HEK293 (cell line): ENCODE measurements around the gene NEU4.

Experiments used
- CTCF ChIA-PET: fragments of 350-600 bp; formaldehyde crosslinking; extraction: SDS; loops from one replicate; lab custom pipeline; 2021; ENCODE audit warnings: antibody characterized with exemption; lab: Yijun Ruan, JAX
- POLR2A ChIA-PET: fragments of 300-600 bp; formaldehyde crosslinking; extraction: SDS; loops from one replicate; lab custom pipeline; 2020; ENCODE audit warnings: antibody characterized with exemption, inconsistent platforms; lab: Yijun Ruan, JAX
- H3K27ac ChIP-seq: fragments of 200-500 bp; sonication (Bioruptor generic); 2 replicates; pipeline ENCODE4 v1.5.1; 2014; ENCODE audit warnings: low read depth, low read length, control low read depth, inconsistent platforms; ENCODE audit errors: extremely low read depth
- H3K36me3 ChIP-seq, 2 experiments: fragments of 200-500 bp in 1 of 2; sonication (Bioruptor generic) in 1 of 2; 1 replicate in 1 of 2; 2 replicates in 1 of 2; pipeline ENCODE4 v1.5.1; 2014 to 2017; ENCODE audit warnings: inconsistent platforms in 2 of 2, low read length in 2 of 2; ENCODE audit not compliant: control insufficient read depth in 2 of 2, insufficient read depth in 1 of 2
- H3K4me1 ChIP-seq: fragments of 200-500 bp; sonication (Bioruptor generic); 2 replicates; pipeline ENCODE4 v1.5.1; 2014; ENCODE audit warnings: mild to moderate bottlenecking, low read length, inconsistent platforms; ENCODE audit not compliant: control insufficient read depth, insufficient read depth
- H3K4me3 ChIP-seq: 2 replicates; pipeline ENCODE4 v1.5.1; 2011; ENCODE audit warnings: low read depth, mild to moderate bottlenecking, control low read depth, low read length, moderate library complexity
- H3K9me3 ChIP-seq: fragments of 200-500 bp; sonication (Bioruptor generic); 2 replicates; pipeline ENCODE4 v1.5.1; 2014; ENCODE audit warnings: low read depth, low read length, inconsistent platforms; ENCODE audit not compliant: control insufficient read depth, insufficient read depth
- CTCF ChIP-seq: fragments of 450-650 bp; formaldehyde crosslinking; IDR thresholded peaks from 2 replicates; pipeline ENCODE4 v1.5.1; 2016; ENCODE audit warnings: missing biosample characterization, missing genetic modification characterization
- KLF7 ChIP-seq: fragments of 450-650 bp; formaldehyde crosslinking; IDR thresholded peaks from 2 replicates; pipeline ENCODE4 v1.5.1; 2016; ENCODE audit warnings: missing biosample characterization, missing genetic modification characterization, borderline replicate concordance
- PRDM6 ChIP-seq: fragments of 450-650 bp; formaldehyde crosslinking; IDR thresholded peaks from 2 replicates; pipeline ENCODE4 v1.5.1; 2017; ENCODE audit warnings: missing biosample characterization, missing genetic modification characterization
- SCRT2 ChIP-seq: fragments of 450-650 bp; formaldehyde crosslinking; IDR thresholded peaks from 2 replicates; pipeline ENCODE4 v1.5.1; 2016; ENCODE audit warnings: missing biosample characterization, missing genetic modification characterization
- ZBTB49 ChIP-seq: fragments of 450-650 bp; formaldehyde crosslinking; IDR thresholded peaks from 2 replicates; pipeline ENCODE4 v1.5.1; 2016; ENCODE audit warnings: missing biosample characterization, missing genetic modification characterization, low read depth
- ZFP69B ChIP-seq: fragments of 450-650 bp; formaldehyde crosslinking; IDR thresholded peaks from 2 replicates; pipeline ENCODE4 v1.5.1; 2016; ENCODE audit warnings: missing biosample characterization, missing genetic modification characterization
- ZNF223 ChIP-seq: fragments of 450-650 bp; formaldehyde crosslinking; IDR thresholded peaks from 2 replicates; pipeline ENCODE4 v1.5.1; 2016; ENCODE audit warnings: missing biosample characterization, missing genetic modification characterization
- ZNF280C ChIP-seq: fragments of 450-650 bp; formaldehyde crosslinking; IDR thresholded peaks from 2 replicates; pipeline ENCODE4 v1.5.1; 2016; ENCODE audit warnings: missing biosample characterization, missing genetic modification characterization
- ZNF341 ChIP-seq: fragments of 450-650 bp; formaldehyde crosslinking; IDR thresholded peaks from 2 replicates; pipeline ENCODE4; 2016; ENCODE audit warnings: low read depth, missing biosample characterization, missing genetic modification characterization
- ZNF366 ChIP-seq: fragments of 450-650 bp; formaldehyde crosslinking; conservative IDR thresholded peaks from 2 replicates; pipeline ENCODE4 v1.5.1; 2016; ENCODE audit warnings: missing biosample characterization, missing genetic modification characterization
- ZNF521 ChIP-seq: fragments of 450-650 bp; formaldehyde crosslinking; IDR thresholded peaks from 2 replicates; pipeline ENCODE4 v1.5.1; 2017; ENCODE audit warnings: missing biosample characterization, mild to moderate bottlenecking, missing genetic modification characterization
- ZNF558 ChIP-seq: fragments of 450-650 bp; formaldehyde crosslinking; IDR thresholded peaks from 2 replicates; pipeline ENCODE4 v1.5.1; 2016; ENCODE audit warnings: missing biosample characterization, missing genetic modification characterization
- ZNF623 ChIP-seq: fragments of 450-650 bp; formaldehyde crosslinking; IDR thresholded peaks from 2 replicates; pipeline ENCODE4 v1.5.1; 2016; ENCODE audit warnings: missing biosample characterization, missing genetic modification characterization
- ZNF670 ChIP-seq: fragments of 450-650 bp; formaldehyde crosslinking; IDR thresholded peaks from 2 replicates; pipeline ENCODE4 v1.5.1; 2016; ENCODE audit warnings: missing biosample characterization, missing genetic modification characterization, low read depth
- ZNF830 ChIP-seq: fragments of 450-650 bp; IDR thresholded peaks from 2 replicates; pipeline ENCODE4 v1.5.0; 2018; ENCODE audit warnings: missing biosample characterization, missing genetic modification characterization, low read depth, mild to moderate bottlenecking, moderate library complexity
- ZSCAN30 ChIP-seq: fragments of 450-650 bp; IDR thresholded peaks from 2 replicates; pipeline ENCODE4 v1.5.1; 2018; ENCODE audit warnings: missing biosample characterization, mild to moderate bottlenecking, missing genetic modification characterization, moderate library complexity
- TF ChIP-seq, protein P1 (sequence below): fragments of 450-650 bp; formaldehyde crosslinking; IDR thresholded peaks from 2 replicates; pipeline ENCODE4 v1.5.1; 2017; ENCODE audit warnings: missing biosample characterization, mild to moderate bottlenecking, missing genetic modification characterization, moderate library complexity

Gene NEU4

DNA sequence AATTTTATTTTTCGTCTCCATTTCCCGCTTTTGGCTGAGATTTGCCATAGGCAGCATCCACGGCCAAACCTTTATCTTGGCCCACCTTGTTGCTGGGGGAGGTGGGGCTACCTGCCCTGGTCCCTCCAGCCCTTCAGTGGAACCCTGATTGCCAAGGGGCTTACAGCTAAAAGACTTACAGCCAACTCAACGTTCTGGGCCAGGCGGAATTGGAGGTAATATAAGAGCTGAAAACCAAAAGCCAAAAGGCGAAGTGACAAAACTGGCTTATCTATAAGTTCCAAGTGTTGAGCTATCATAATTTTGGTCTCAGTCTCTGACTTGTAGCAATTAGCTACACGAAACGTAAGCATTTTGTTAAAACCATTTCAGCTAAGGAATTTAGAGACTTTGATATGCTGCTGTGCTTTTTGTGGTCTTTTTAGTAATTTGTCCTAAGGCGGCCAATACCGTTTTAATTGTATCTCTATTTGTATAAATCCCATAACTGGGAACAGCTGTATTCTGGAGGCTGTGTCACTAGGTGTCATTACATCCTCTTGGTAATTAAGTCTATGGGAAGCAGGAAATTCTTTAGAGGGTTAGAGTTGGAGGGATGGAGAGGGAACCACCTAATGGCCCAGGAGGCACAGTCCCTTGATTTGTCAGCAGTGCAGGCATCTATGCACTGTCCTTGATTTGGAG, 25.7 kb downstream of the NEU4 start:
- no peaks in the 10 kb centered on the region for H3K4me1 ChIP-seq
- no peak overlapping the region for H3K27ac ChIP-seq
- ChIA-PET POLR2A (interaction anchor here (0.6 to 0.7 kb wide), 3 partner anchors 9 to 171 kb away, joined by 3 to 4 read pairs (median 3); no protein-coding TSS in a partner anchor), CTCF (no interaction called here)
- TF ChIP-seq ZNF521, result no peak
- TF ChIP-seq ZNF623 (tag by site-specific recombination), result no peak
- no peak for TF ChIP-seq ZNF558 (tag by site-specific recombination)
- TF ChIP-seq SCRT2 (tag by site-specific recombination), result no peak
- TF ChIP-seq ZNF223, result no peak
- no peak for TF ChIP-seq ZNF366 (tag by site-specific recombination)
- no peak for TF ChIP-seq PRDM6 (tag by site-specific recombination)
- TF ChIP-seq ZNF280C (tag by site-specific recombination), result no peak
- TF ChIP-seq KLF7 (tag by site-specific recombination), result no peak
- no peak for TF ChIP-seq ZSCAN30 (tag by site-specific recombination)
- TF ChIP-seq ZBTB49 (tag by site-specific recombination), result no peak
- no peak for TF ChIP-seq ZNF830 (tag by site-specific recombination)
- TF ChIP-seq, protein P1, sequence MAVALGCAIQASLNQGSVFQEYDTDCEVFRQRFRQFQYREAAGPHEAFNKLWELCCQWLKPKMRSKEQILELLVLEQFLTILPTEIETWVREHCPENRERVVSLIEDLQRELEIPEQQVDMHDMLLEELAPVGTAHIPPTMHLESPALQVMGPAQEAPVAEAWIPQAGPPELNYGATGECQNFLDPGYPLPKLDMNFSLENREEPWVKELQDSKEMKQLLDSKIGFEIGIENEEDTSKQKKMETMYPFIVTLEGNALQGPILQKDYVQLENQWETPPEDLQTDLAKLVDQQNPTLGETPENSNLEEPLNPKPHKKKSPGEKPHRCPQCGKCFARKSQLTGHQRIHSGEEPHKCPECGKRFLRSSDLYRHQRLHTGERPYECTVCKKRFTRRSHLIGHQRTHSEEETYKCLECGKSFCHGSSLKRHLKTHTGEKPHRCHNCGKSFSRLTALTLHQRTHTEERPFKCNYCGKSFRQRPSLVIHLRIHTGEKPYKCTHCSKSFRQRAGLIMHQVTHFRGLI (tag by site-specific recombination), result no peak
- TF ChIP-seq CTCF (tag by site-specific recombination), result no peak
- TF ChIP-seq ZNF670 (tag by site-specific recombination), result no peak
- TF ChIP-seq ZNF341 (tag by site-specific recombination), result no peak
- TF ChIP-seq ZFP69B (tag by site-specific recombination), result no peak
- no peak overlapping the region for H3K4me3 ChIP-seq
- no peaks in the 10 kb centered on the region for H3K9me3 ChIP-seq
- no peaks in the 10 kb centered on the region for H3K36me3 ChIP-seq
